Ishikawa (cell line): ENCODE data around the gene RAX.

Source experiments
- CEBPB ChIP-seq: IDR thresholded peaks from 2 replicates; pipeline ENCODE4 v1.6.1; 2012
- CREB1 ChIP-seq: IDR thresholded peaks from 2 replicates; pipeline ENCODE4 v1.6.1; 2012; ENCODE audit warnings: low read depth
- EP300 ChIP-seq: IDR thresholded peaks from 2 replicates; pipeline ENCODE4 v1.6.1; 2012; ENCODE audit warnings: borderline replicate concordance
- FOXM1 ChIP-seq: IDR thresholded peaks from 2 replicates; pipeline ENCODE4 v1.6.1; 2012; ENCODE audit warnings: low read depth, borderline replicate concordance
- RAD21 ChIP-seq: IDR thresholded peaks from 2 replicates; pipeline ENCODE4 v1.6.1; 2012; ENCODE audit warnings: low read depth
- ZBTB7A ChIP-seq: IDR thresholded peaks from 2 replicates; pipeline ENCODE4 v1.6.1; 2012; ENCODE audit warnings: low read depth
- TF ChIP-seq, protein P1 (sequence below): IDR thresholded peaks from 2 replicates; pipeline ENCODE4 v1.6.1; 2012
- TF ChIP-seq, protein P2 (sequence below): IDR thresholded peaks from 2 replicates; pipeline ENCODE4 v1.6.1; 2012; ENCODE audit warnings: low read depth, mild to moderate bottlenecking

DNA sequence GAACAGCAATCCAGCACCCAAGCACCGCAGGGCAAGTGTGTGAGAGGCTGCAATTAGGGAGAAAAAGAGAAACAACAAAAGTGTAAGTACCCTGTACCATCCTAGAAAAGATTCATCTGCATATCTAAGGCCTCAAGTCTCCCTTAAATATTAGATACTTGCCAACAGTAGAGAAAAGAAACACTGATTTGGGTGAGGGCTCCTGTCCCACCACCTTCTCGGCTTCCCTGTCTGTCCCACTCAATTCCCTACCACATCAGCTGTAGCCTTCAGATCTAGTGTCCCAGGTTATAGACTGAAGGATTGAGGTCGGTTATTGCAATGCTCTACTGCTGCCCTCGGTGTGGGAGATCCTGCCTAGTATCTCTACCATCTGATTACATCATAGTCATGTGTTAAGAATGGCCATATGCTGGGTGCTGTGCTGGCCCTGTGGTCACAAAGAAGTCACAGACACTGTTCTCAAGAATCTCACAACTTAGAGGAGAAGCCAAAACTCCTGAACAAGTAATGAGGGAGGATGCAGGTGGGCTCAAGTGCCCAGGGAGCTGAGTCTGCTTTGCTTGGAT is 2.5 kb downstream of the RAX start:
- TF ChIP-seq, protein P1, sequence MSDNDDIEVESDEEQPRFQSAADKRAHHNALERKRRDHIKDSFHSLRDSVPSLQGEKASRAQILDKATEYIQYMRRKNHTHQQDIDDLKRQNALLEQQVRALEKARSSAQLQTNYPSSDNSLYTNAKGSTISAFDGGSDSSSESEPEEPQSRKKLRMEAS, result no peak
- TF ChIP-seq, protein P2, sequence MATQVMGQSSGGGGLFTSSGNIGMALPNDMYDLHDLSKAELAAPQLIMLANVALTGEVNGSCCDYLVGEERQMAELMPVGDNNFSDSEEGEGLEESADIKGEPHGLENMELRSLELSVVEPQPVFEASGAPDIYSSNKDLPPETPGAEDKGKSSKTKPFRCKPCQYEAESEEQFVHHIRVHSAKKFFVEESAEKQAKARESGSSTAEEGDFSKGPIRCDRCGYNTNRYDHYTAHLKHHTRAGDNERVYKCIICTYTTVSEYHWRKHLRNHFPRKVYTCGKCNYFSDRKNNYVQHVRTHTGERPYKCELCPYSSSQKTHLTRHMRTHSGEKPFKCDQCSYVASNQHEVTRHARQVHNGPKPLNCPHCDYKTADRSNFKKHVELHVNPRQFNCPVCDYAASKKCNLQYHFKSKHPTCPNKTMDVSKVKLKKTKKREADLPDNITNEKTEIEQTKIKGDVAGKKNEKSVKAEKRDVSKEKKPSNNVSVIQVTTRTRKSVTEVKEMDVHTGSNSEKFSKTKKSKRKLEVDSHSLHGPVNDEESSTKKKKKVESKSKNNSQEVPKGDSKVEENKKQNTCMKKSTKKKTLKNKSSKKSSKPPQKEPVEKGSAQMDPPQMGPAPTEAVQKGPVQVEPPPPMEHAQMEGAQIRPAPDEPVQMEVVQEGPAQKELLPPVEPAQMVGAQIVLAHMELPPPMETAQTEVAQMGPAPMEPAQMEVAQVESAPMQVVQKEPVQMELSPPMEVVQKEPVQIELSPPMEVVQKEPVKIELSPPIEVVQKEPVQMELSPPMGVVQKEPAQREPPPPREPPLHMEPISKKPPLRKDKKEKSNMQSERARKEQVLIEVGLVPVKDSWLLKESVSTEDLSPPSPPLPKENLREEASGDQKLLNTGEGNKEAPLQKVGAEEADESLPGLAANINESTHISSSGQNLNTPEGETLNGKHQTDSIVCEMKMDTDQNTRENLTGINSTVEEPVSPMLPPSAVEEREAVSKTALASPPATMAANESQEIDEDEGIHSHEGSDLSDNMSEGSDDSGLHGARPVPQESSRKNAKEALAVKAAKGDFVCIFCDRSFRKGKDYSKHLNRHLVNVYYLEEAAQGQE, result no peak
- TF ChIP-seq ZBTB7A, result no peak
- TF ChIP-seq EP300, result no peak
- no peak for TF ChIP-seq RAD21
- no peak for TF ChIP-seq FOXM1
- TF ChIP-seq CEBPB, result no peak
- no peak for TF ChIP-seq CREB1
